Mononuclear cell (primary cell): ENCODE measurements around the gene PDE4B. TPM values are rescaled to one million over a fixed set of nuclear protein-coding genes. Genes with fewer than 3 reads are reported as not detected.

Experiments used
- H3K27me3 ChIP-seq: 2 replicates; pipeline ENCODE4 v1.6.0; 2011; ENCODE audit warnings: low read length, control low read depth; ENCODE audit not compliant: insufficient read depth
- H3K4me1 ChIP-seq: 2 replicates; pipeline ENCODE4 v1.5.1; 2011; ENCODE audit warnings: mild to moderate bottlenecking, low read length, control low read depth; ENCODE audit not compliant: insufficient read depth
- H3K4me3 ChIP-seq: 2 replicates; pipeline ENCODE4 v1.5.1; 2011; ENCODE audit warnings: mild to moderate bottlenecking, low read length, moderate library complexity
- H3K9me3 ChIP-seq: 2 replicates; pipeline ENCODE4 v1.5.1; 2011; ENCODE audit warnings: low read depth, mild to moderate bottlenecking, control low read depth, low read length
- total RNA-seq: library from RNA; depleted of rRNA; stranded (reverse); fragments of >200 nt; gene quantifications from one replicate; pipeline ENCODE4 v1.2.3, GENCODE V29; 2012

Gene PDE4B
- total RNA-seq, 1 donor, result 518 TPM

GRCh38 chr1:66296951-66297350, 504.3 kb downstream of the PDE4B start:
- Histone ChIP-seq H3K4me3 (no peak overlapping the region), H3K27me3 (no peaks in the 10 kb centered on the region), H3K9me3 (no peaks in the 10 kb centered on the region), H3K4me1 (peaks cover 21% of the 10 kb centered on the region)

GRCh38 chr1:66298464-66298863, 505.8 kb downstream of the PDE4B start:
- no peaks in the 10 kb centered on the region for H3K9me3 ChIP-seq
- H3K27me3 ChIP-seq, result no peaks in the 10 kb centered on the region
- H3K4me3 ChIP-seq, result no peak overlapping the region
- H3K4me1 ChIP-seq, result peaks cover 29% of the 10 kb centered on the region

GRCh38 chr1:66300280-66300971, 507.7 kb downstream of the PDE4B start:
- no peak overlapping the region for H3K4me3 ChIP-seq
- no peaks in the 10 kb centered on the region for H3K27me3 ChIP-seq
- H3K9me3 ChIP-seq, result no peaks in the 10 kb centered on the region
- H3K4me1 ChIP-seq, result peaks cover 28% of the 10 kb centered on the region

- Histone ChIP-seq H3K27me3 (no peaks in the 10 kb centered on the region), H3K9me3 (no peaks in the 10 kb centered on the region), H3K4me1 (peaks cover 22% of the 10 kb centered on the region), H3K4me3 (no peak overlapping the region)
These were observed 508.3 kb downstream of the PDE4B start for GRCh38 chr1:66300972-66301451.

- no peak overlapping the region for H3K4me3 ChIP-seq
- H3K27me3 ChIP-seq, result no peaks in the 10 kb centered on the region
- no peaks in the 10 kb centered on the region for H3K9me3 ChIP-seq
- H3K4me1 ChIP-seq, result peaks cover 21% of the 10 kb centered on the region
These were observed 509.6 kb downstream of the PDE4B start for GRCh38 chr1:66302184-66302742.

GRCh38 chr1:66302815-66303214, 510.1 kb downstream of the PDE4B start:
- Histone ChIP-seq H3K27me3 (no peaks in the 10 kb centered on the region), H3K4me3 (no peak overlapping the region), H3K9me3 (no peaks in the 10 kb centered on the region), H3K4me1 (peaks cover 21% of the 10 kb centered on the region)

GRCh38 chr1:66303646-66304045, 511.0 kb downstream of the PDE4B start:
- peaks cover 21% of the 10 kb centered on the region for H3K4me1 ChIP-seq
- H3K9me3 ChIP-seq, result no peaks in the 10 kb centered on the region
- no peak overlapping the region for H3K4me3 ChIP-seq
- no peaks in the 10 kb centered on the region for H3K27me3 ChIP-seq

- H3K4me1 ChIP-seq, result peaks cover 21% of the 10 kb centered on the region
- H3K4me3 ChIP-seq, result no peak overlapping the region
- H3K27me3 ChIP-seq, result no peaks in the 10 kb centered on the region
- no peaks in the 10 kb centered on the region for H3K9me3 ChIP-seq
These were observed 511.4 kb downstream of the PDE4B start for GRCh38 chr1:66304128-66304527.

GRCh38 chr1:66305927-66306326, 513.2 kb downstream of the PDE4B start:
- Histone ChIP-seq H3K4me3 (no peak overlapping the region), H3K9me3 (no peaks in the 10 kb centered on the region), H3K27me3 (no peaks in the 10 kb centered on the region), H3K4me1 (peaks cover 13% of the 10 kb centered on the region)

- H3K4me1 ChIP-seq, result no peaks in the 10 kb centered on the region
- no peaks in the 10 kb centered on the region for H3K9me3 ChIP-seq
- H3K4me3 ChIP-seq, result no peak overlapping the region
- no peaks in the 10 kb centered on the region for H3K27me3 ChIP-seq
These were observed 516.5 kb downstream of the PDE4B start for GRCh38 chr1:66309006-66309741.

GRCh38 chr1:66311092-66311491, 518.4 kb downstream of the PDE4B start:
- H3K4me3 ChIP-seq, result no peak overlapping the region
- H3K27me3 ChIP-seq, result no peaks in the 10 kb centered on the region
- H3K4me1 ChIP-seq, result peaks cover 7% of the 10 kb centered on the region
- H3K9me3 ChIP-seq, result no peaks in the 10 kb centered on the region

- H3K4me3 ChIP-seq, result no peak overlapping the region
- H3K4me1 ChIP-seq, result peaks cover 10% of the 10 kb centered on the region
- no peaks in the 10 kb centered on the region for H3K27me3 ChIP-seq
- no peaks in the 10 kb centered on the region for H3K9me3 ChIP-seq
These were observed 518.9 kb downstream of the PDE4B start for GRCh38 chr1:66311628-66312027.

- no peaks in the 10 kb centered on the region for H3K27me3 ChIP-seq
- H3K4me3 ChIP-seq, result no peak overlapping the region
- H3K9me3 ChIP-seq, result no peaks in the 10 kb centered on the region
- H3K4me1 ChIP-seq, result peaks cover 18% of the 10 kb centered on the region
These were observed 519.7 kb downstream of the PDE4B start for GRCh38 chr1:66312271-66312990.

- Histone ChIP-seq H3K4me3 (no peak overlapping the region), H3K4me1 (peaks cover 20% of the 10 kb centered on the region), H3K27me3 (no peaks in the 10 kb centered on the region), H3K9me3 (no peaks in the 10 kb centered on the region)
These were observed 520.7 kb downstream of the PDE4B start for GRCh38 chr1:66313429-66313828.

GRCh38 chr1:66315671-66316070, 523.0 kb downstream of the PDE4B start:
- Histone ChIP-seq H3K9me3 (no peaks in the 10 kb centered on the region), H3K27me3 (no peaks in the 10 kb centered on the region), H3K4me1 (peaks cover 20% of the 10 kb centered on the region), H3K4me3 (no peak overlapping the region)
